G401 (cell line): Measurements from ENCODE around the gene CARD8. TPM values are rescaled to one million over a fixed set of nuclear protein-coding genes. Genes with fewer than 3 reads are reported as not detected.
"Not testable (repeated sequence)": the region's sequence is repeated elsewhere in the genome, so short reads cannot be mapped to it uniquely, and the experiment has no call there.

Experiments
- DNase-seq: peaks from one replicate; pipeline ENCODE4 v3.0.0-alpha.2; 2015; ENCODE audit warnings: low spot score
- in situ Hi-C: cut with HindIII; loops from 2 replicates; pipeline ENCODE4 v1.10.0; 2016; ENCODE audit warnings: low sequenced_read_pairs, mixed read lengths
- total RNA-seq: library from RNA; depleted of rRNA; stranded (reverse); fragments of >200 nt; shearing (Covaris generic); gene quantifications from 2 replicates; pipeline ENCODE4 v1.2.3, GENCODE V29; 2014

CARD8 gene
- total RNA-seq, 1 experiment from 2014 or later = 36.0 TPM

DNA sequence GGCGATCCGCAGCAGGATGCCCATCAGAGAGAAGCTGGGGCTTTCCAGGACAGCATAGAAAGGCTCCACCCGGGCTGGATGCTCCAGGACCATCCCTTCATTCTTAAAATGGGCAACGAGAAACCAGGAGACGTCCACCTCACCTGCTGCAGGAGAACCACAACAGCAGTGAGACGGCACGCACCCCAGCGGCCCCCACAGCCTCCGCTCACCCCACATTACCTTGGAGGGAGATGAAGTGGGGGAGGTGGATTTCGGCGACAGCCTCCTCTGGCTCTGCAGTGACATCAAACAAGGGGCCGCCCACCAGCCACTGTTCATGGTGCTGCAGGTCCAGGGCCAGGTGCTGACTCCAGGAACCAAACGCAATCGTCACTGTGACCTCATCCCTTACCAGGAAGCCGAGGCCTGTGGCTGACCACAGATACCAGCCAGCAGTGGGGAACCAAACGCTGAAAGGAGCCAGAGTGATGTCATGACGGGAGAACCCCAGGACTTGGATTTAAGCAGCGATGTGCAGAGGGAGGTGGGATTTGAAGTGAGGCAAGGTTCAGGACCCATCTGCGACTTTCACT is 25.1 kb downstream of the CARD8 start:
- in situ Hi-C loops = no loop called here
- no peak for DNase-seq

DNA sequence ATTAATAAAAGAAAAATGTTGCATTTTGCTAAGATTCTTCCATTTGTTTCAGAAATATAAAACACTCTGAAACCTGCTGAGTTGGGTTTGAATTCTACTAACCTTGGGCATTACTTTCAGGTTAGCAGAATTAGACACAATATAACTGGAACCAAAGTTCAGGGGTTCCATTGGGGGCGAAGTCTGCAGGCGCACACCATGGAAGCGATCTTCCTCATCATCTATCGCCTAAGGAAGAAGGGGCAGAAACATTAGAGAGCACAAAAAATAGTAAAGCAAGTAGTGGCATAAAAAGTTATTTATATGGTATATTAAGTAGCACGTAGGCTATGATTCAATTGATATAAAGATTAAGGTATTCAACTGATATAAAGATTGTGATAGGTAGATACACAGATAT is 34.1 kb downstream of the CARD8 start:
- DNase-seq = no peak
- in situ Hi-C loops = no loop called here

GRCh38 chr19:48220784-48221183 is 34.9 kb downstream of the CARD8 start:
- in situ Hi-C loops, DNase-seq: not testable (repeated sequence)

GRCh38 chr19:48218997-48219396 is 36.7 kb downstream of the CARD8 start:
- DNase-seq = no peak
- in situ Hi-C loops = no loop called here

DNA sequence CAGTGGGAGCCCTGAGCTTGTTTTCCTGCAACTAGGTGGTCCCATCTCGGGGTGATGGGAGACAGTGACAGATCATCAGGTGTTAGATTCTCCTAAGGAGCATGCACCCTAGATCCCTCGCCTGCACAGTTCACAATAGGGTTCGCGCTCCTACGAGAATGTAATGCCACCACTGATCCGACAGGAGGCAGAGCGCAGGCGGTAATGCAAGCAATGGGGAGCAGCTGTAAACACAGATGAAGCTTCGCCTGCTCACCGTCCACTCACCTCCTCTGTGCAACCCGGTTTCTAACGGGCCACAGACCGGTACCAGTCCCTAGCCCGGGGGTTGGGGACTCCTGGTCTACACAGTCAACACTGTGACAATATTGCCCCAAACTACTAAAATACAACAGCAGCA is 38.8 kb downstream of the CARD8 start:
- DNase-seq = no peak
- in situ Hi-C loops = no loop called here

- in situ Hi-C loops = no loop called here
- DNase-seq = no peak
These were observed 41.8 kb downstream of the CARD8 start for GRCh38 chr19:48213959-48214358.

DNA sequence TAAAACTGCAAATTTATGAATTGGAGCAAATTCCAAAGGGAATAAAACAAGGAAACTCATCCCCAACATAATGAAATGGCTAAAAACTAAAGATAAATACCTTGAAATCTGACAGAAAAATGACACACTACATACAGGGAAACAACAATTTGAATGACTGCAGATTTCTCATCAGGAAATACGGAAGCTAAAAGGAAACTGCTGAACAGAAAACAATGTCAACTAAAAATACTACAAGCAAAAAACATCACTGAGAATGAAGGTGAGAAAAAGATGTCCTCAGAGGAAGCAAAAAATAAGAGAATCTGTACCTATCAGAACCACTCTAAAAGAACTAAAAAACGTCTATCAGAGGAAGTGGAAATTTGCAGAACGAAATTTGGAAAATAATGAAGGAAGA is 45.7 kb downstream of the CARD8 start:
- in situ Hi-C loops = no loop called here
- no peak for DNase-seq

GRCh38 chr19:48206397-48207093 is 49.2 kb downstream of the CARD8 start:
- DNase-seq = peak; percentile 8
- in situ Hi-C loops = no loop called here

DNA sequence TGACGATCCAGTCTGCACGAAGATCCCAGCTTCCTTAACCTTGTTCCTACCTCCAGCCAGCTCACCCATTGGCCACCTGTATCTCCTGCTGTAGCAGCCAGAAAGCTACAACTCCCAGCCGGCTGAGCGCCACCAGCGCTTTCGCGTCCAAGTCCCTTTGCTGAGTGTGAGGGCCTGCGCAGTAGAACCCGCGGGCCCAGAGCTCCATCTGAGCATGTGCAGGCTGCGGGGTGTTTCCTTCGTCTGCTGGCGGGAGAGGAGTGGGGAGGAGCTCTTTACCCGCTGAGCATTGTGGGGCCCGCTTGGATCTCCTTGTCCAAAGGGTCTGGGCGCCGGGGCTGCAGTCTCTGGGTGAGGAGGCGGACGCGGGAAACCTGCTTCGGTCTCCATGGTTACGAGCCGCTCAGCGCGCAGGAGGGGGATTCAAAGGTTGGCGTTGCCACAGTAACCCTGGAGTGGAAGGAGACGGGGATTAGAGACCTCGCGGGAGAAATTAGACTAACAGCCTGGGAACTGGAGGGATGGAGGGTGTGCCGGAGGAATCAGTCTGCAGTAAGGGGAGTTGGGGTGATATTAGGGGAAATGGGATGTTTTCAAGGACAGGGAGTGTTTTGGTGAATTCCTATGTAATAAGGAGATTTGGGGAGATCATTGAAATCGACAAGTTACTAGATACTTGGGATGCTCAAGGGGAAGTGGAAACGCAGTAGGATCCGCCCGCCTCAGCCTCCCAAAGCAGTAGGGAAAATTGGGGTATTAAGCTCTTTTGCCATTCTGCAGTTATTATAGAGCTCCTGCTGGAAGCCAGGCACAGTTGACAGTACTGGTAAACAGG is 51.7 kb downstream of the CARD8 start:
- in situ Hi-C loops = no loop called here
- peak; percentile 99 for DNase-seq

DNA sequence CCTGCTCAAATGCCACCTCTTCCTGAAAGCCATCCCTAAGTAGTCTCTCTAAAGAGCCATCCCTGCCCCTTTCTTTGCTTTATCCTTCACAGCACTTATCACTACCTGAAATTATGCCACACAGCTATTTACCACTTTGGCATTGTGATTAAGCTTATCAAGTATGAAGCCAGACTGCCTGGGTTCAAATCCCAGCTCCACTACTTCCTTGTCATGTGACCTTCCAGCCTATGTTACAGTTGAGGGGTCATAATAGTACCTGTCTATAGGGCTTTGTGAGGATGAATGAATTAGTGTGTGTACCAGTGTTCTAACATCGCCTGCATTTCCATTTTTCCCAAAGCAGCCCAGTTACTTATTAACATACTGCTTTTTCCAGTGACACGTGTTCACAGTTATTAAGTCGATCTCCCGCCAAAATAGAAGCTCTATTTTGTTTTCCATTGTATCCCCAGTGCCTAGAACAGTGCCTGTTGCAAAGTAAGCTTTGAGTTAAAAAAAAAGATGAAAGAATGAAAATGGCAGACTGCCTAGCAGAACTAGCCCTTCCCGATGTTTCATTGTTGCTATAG is 52.4 kb downstream of the CARD8 start:
- DNase-seq = no peak
- in situ Hi-C loops = no loop called here

- in situ Hi-C loops = no loop called here
- no peak for DNase-seq
These were observed 58.6 kb downstream of the CARD8 start for GRCh38 chr19:48196933-48197665.

- DNase-seq = no peak
- in situ Hi-C loops = no loop called here
These were observed 59.4 kb downstream of the CARD8 start for GRCh38 chr19:48196321-48196763.

GRCh38 chr19:48194844-48195830 is 60.6 kb downstream of the CARD8 start:
- in situ Hi-C loops = no loop called here
- no peak for DNase-seq

DNA sequence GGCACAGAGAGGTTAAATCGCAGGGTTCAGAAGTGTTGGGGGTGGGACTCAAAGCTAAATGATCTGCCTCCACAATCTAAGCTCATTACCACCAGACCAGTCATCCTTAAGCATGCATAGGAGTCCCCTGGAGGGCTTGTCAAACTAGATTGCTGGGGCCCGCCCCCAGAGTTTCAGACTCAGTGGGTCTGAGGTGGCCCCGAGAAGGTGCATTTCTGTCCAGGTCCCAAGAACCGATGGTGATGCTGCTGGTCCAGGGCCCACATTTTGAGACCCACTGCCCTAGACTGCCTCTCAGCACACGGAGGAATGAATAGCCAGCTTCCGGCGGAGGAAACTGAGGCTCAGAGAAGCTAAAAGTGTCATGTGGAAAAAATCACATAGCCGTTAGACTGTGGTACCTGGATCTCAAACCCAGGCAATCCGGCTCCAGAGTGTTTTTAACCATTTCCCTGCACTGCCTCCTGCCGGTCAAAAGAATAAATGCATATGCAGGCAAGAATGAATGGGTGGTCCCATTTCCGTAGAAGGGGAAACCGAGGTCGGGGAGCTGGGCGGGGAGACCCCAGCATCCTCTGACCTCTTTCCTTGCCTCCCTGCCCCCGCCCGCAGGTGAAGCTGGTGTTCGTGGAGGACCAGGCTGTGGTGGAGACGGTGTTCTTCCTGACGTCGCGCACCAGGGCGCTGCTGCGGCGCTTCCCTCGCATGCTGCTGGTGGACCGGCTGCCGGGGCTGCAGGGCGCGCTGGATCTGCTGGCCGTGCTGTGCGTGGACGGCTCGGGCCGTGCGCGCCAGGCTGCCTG is 61.5 kb downstream of the CARD8 start:
- no peak for DNase-seq
- in situ Hi-C loops = no loop called here

- in situ Hi-C loops = no loop called here
- DNase-seq = no peak
These were observed 63.0 kb downstream of the CARD8 start for GRCh38 chr19:48192750-48193149.

DNA sequence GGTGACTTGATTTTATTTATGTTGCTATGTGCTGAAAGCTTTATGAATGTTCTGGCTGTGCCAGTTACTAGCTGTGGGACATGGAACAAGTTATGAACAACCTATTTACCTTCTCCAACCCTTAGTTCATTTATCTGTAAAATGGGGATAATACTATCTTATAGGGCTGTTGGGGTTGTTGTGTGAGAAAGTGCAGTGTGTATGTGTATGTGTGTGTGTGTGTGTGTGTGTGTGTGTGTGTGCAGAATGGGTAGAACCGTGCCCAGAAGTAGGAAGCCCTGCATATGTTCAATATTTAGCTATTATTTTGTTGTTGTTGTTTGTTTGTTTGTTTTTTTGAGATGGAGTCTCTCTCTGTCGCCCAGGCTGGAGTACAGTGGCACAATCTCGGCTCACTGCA is 64.8 kb downstream of the CARD8 start:
- in situ Hi-C loops = no loop called here
- DNase-seq = no peak

DNA sequence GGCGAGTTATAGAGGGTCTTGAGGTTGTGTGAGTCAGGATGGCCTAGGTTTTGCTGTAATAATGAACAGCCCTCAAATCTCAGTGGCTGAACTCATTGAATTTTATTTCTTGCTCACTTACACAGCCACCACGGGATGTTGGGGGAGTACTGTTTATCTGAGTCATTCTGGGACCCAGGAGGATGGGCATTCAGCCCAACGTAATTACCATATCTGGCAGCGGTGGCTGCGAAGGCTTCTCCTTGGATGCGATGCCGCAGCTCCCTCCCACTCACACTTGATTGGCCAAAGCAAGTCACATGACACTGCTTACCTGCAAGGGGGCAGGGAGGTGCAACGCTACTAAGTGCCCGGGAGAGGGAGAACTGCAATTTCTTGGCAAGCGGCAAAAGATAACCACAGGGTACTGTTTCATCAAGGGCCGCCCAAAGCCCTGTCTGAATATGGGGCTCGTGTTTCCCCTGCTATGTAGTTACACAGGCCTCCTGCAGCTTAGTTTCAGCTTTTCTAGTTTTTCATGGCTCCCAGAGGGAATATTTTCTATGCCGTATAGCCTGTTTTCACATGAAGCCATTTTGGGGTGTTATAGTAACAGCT is 65.3 kb downstream of the CARD8 start:
- in situ Hi-C loops = no loop called here
- DNase-seq = peak; percentile 96
